Endothelial cell (in vitro differentiated cells): Measurements from ENCODE around the gene LARP1. TPM values are rescaled to one million over a fixed set of nuclear protein-coding genes. Genes with fewer than 3 reads are reported as not detected.
"Not testable (repeated sequence)": the region's sequence is repeated elsewhere in the genome, so short reads cannot be mapped to it uniquely, and the experiment has no call there.

Experiments used
- DNase-seq: peaks from one replicate; pipeline ENCODE4 v3.0.0; 2021; ENCODE audit warnings: low spot score
- H3K27ac Mint-ChIP-seq: one replicate; pipeline ENCODE4 v1.8.0; 2021; ENCODE audit warnings: mixed read lengths, inconsistent platforms; ENCODE audit not compliant: unreplicated experiment
- H3K27me3 Mint-ChIP-seq: one replicate; pipeline ENCODE4 v1.8.0; 2021; ENCODE audit warnings: mild to moderate bottlenecking, moderate library complexity, mixed read lengths, inconsistent platforms; ENCODE audit not compliant: unreplicated experiment
- H3K36me3 Mint-ChIP-seq: one replicate; pipeline ENCODE4 v1.8.0; 2021; ENCODE audit warnings: mild to moderate bottlenecking, low read depth, mixed read lengths, inconsistent platforms; ENCODE audit not compliant: unreplicated experiment
- H3K4me1 Mint-ChIP-seq: one replicate; pipeline ENCODE4 v1.8.0; 2021; ENCODE audit warnings: mild to moderate bottlenecking, mixed read lengths, inconsistent platforms; ENCODE audit not compliant: unreplicated experiment
- H3K4me3 Mint-ChIP-seq: one replicate; pipeline ENCODE4 v1.8.0; 2021; ENCODE audit warnings: mild to moderate bottlenecking, mixed read lengths, inconsistent platforms; ENCODE audit not compliant: unreplicated experiment
- H3K9me3 Mint-ChIP-seq: one replicate; pipeline ENCODE4 v1.8.0; 2021; ENCODE audit warnings: mixed read lengths, inconsistent platforms; ENCODE audit not compliant: unreplicated experiment
- total RNA-seq: library from RNA; stranded (reverse); fragmentation: NEBNext Ultra II Directional; extraction: Animal tissue kit (Norgen Biotek cat#: 25700); gene quantifications from one replicate; pipeline ENCODE4 v1.2.1, GENCODE V29; 2021; ENCODE audit not compliant: unreplicated experiment
- TF ChIP-seq, protein P1 (sequence below): fragments of 200-600 bp; sonication (generic); IDR thresholded peaks from one replicate; pipeline ENCODE4 v1.5.0; 2021; ENCODE audit warnings: antibody characterized with exemption; ENCODE audit not compliant: unreplicated experiment

The LARP1 gene
- total RNA-seq, 1 donor from 2014 or later = 198 TPM

DNA sequence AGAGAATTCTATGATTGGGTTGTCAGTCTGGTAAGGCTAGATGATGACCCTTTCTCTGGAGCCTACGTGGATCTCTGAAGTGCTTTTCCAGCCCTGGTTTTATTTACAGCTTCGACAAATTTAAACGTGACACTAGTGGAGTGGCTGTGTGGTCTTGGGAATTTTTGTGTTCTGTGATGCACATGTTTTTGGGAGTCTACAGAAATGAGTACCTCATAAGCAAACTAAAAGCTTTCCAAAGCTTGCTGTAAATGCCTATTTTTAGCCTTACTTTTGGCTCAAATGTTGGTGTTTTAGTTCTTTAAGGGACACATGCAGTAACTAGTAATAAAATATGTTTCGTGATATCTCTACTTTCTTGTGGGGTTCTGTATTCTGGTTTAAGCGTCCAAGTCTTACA is 3.3 kb downstream of the LARP1 start:
- Mint-ChIP-seq H3K4me1 (peaks cover 33% of the 10 kb centered on the region), H3K27ac (peak overlapping the region; percentile 52), H3K4me3 (peak overlapping the region; percentile 29), H3K36me3 (peaks cover 4% of the 10 kb centered on the region), H3K27me3 (peaks cover 14% of the 10 kb centered on the region), H3K9me3 (no peaks in the 10 kb centered on the region)
- TF ChIP-seq, protein P1, sequence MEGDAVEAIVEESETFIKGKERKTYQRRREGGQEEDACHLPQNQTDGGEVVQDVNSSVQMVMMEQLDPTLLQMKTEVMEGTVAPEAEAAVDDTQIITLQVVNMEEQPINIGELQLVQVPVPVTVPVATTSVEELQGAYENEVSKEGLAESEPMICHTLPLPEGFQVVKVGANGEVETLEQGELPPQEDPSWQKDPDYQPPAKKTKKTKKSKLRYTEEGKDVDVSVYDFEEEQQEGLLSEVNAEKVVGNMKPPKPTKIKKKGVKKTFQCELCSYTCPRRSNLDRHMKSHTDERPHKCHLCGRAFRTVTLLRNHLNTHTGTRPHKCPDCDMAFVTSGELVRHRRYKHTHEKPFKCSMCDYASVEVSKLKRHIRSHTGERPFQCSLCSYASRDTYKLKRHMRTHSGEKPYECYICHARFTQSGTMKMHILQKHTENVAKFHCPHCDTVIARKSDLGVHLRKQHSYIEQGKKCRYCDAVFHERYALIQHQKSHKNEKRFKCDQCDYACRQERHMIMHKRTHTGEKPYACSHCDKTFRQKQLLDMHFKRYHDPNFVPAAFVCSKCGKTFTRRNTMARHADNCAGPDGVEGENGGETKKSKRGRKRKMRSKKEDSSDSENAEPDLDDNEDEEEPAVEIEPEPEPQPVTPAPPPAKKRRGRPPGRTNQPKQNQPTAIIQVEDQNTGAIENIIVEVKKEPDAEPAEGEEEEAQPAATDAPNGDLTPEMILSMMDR = no peak
- no peak for DNase-seq

DNA sequence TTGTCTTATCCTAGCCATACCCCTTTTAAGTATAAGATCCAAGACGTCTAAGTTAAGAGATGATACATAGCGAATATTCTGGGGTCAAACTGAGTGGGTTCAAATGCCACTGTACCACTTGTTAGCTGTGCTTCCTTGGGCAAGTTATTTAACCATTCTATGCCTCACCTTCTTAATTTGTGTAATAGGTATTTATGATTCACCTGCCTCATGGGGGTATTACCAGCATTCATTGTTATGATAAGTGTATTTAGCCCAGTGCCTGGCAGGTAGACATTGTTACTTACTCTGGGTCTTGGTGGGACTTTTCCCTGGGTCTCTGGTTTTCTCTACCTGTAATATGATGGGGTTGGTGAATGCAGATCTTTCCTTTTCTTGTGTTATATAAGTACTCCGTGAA is 3.8 kb downstream of the LARP1 start:
- Mint-ChIP-seq H3K4me1 (peaks cover 29% of the 10 kb centered on the region), H3K4me3 (peak overlapping the region; percentile 29), H3K36me3 (peaks cover 4% of the 10 kb centered on the region), H3K9me3 (no peaks in the 10 kb centered on the region), H3K27ac (no peak overlapping the region), H3K27me3 (peaks cover 14% of the 10 kb centered on the region)
- no peak for DNase-seq
- TF ChIP-seq, protein P1 = no peak

DNA sequence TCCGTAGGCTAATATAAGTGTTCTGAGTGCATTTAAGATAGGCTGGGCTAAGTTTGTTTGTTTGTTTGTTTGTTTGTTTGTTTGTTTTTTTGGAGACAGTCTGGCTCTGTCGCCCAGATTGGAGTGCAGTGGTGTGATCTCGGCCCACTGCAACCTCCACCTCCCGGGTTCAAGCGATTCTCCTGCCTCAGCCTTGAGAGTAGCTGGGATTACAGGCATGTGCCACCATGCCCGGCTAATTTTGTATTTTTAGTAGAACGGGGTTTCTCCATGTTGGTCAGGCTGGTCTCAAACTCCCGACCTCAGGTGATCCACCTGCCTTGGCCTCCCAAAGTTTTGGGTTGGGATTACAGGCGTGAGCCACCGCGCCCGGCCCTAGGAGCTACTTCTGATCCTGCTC is 4.7 kb downstream of the LARP1 start:
- Mint-ChIP-seq H3K4me1 (peaks cover 25% of the 10 kb centered on the region), H3K27me3 (peaks cover 10% of the 10 kb centered on the region)
- not testable (repeated sequence) for DNase-seq, H3K36me3 Mint-ChIP-seq, H3K4me3 Mint-ChIP-seq, H3K27ac Mint-ChIP-seq, H3K9me3 Mint-ChIP-seq

DNA sequence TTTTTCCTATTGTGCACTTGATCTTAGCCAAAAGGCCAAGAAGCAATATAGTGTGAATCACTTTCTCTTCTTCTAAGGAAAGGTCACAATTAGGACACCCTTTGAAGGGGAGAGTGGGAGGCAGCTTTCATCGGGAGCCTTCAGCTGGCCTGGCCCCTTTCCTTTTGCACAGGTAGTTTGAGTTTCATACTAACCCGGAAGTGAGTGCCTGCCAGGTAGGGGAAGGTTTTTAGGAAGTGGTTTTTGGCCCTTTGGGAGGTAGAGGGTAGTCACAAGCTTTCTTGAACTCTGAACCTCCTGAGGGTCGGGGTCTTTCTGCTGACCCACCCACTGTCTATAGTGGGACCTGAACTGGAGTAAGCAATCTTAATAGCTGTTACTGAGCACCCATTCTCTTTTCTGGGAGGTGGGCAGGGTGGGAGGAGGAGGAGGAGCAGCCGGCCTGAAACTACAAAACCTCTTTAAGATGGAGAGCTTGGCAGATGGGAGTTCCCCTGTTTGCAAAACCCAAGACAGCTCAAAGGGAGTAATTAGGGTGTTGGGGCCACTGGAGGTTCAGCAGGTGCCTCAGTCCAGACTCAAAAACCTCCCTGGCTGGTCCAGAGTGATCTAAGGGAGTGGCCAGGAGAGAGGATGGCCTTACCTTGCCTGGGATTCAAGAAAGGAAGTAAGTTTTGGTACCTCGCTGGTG is 6.0 kb downstream of the LARP1 start:
- TF ChIP-seq, protein P1 = no peak
- Mint-ChIP-seq H3K27ac (no peak overlapping the region), H3K4me1 (peaks cover 34% of the 10 kb centered on the region), H3K36me3 (peaks cover 3% of the 10 kb centered on the region), H3K27me3 (peaks cover 10% of the 10 kb centered on the region), H3K9me3 (no peaks in the 10 kb centered on the region), H3K4me3 (no peak overlapping the region)
- no peak for DNase-seq

DNA sequence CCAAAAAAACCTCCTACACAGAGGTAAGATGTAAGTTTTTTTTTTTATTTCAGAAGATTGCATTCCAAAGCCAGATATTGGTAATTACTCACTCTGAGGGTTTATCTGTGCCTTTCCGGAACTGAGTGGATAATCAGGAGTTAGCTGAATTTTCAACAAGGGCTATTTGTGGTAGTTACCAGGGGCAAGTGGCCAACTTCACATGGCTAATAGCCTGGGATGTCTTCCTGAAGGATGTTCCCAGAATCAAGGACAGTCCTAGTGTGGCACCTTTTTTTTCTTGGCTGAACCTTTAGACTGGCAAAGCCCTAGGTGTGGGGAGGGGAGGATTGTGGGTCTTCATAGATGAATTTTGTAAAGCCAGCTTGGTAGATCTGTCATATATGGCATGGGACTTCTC is 7.1 kb downstream of the LARP1 start:
- TF ChIP-seq, protein P1 = no peak
- H3K27me3 Mint-ChIP-seq = peaks cover 6% of the 10 kb centered on the region
- DNase-seq = no peak
- H3K4me1 Mint-ChIP-seq = peaks cover 41% of the 10 kb centered on the region
- H3K4me3 Mint-ChIP-seq = no peak overlapping the region
- H3K36me3 Mint-ChIP-seq = peaks cover 3% of the 10 kb centered on the region
- H3K27ac Mint-ChIP-seq = no peak overlapping the region
- no peaks in the 10 kb centered on the region for H3K9me3 Mint-ChIP-seq
